ENCODE measurements around the gene ADK.

The ADK gene

GRCh38 chr10:74361678-74362077 is 210.7 kb downstream of the ADK start:
- no peak overlapping the region for H3K4me3 ChIP-seq (replicated peaks in 1 of 2; ENCODE audit: low read depth in 2 of 2, low read length in 2 of 2)
- DNase-seq (ENCODE audit: low read depth in 2 of 2): no peak
- TF ChIP-seq, protein P1, sequence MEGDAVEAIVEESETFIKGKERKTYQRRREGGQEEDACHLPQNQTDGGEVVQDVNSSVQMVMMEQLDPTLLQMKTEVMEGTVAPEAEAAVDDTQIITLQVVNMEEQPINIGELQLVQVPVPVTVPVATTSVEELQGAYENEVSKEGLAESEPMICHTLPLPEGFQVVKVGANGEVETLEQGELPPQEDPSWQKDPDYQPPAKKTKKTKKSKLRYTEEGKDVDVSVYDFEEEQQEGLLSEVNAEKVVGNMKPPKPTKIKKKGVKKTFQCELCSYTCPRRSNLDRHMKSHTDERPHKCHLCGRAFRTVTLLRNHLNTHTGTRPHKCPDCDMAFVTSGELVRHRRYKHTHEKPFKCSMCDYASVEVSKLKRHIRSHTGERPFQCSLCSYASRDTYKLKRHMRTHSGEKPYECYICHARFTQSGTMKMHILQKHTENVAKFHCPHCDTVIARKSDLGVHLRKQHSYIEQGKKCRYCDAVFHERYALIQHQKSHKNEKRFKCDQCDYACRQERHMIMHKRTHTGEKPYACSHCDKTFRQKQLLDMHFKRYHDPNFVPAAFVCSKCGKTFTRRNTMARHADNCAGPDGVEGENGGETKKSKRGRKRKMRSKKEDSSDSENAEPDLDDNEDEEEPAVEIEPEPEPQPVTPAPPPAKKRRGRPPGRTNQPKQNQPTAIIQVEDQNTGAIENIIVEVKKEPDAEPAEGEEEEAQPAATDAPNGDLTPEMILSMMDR (IDR thresholded peaks at IDR 0.05; ENCODE audit: low read depth, low read length): no peak

- TF ChIP-seq, protein P1 (IDR thresholded peaks at IDR 0.05; ENCODE audit: low read depth, low read length): no peak
- no peak overlapping the region for H3K4me3 ChIP-seq (replicated peaks in 1 of 2; ENCODE audit: low read depth in 2 of 2, low read length in 2 of 2)
- DNase-seq (ENCODE audit: low read depth in 2 of 2): no peak
Observed at GRCh38 chr10:74363727-74364126, 212.7 kb downstream of the ADK start.

DNA sequence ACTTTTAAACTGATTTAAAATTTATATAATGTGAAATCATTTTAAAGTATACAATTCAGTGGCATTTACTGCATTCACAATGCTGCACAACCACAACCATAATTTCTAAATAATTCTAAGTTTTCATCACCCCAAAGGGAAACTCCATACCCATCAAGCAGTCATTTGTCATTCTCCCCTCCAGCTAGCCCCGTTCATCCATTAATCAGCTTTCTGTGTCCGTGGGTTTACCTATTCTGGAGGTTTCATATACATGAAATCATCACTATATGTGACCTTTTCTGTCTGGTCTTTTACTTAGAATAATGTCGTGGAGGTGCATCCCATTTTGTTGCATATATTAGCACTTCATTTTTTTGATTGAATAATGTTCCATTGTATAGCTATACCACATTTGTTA is 214.1 kb downstream of the ADK start:
- DNase-seq (ENCODE audit: low read depth in 2 of 2): no peak
- TF ChIP-seq, protein P1 (IDR thresholded peaks at IDR 0.05; ENCODE audit: low read depth, low read length): no peak
- no peak overlapping the region for H3K4me3 ChIP-seq (replicated peaks in 1 of 2; ENCODE audit: low read depth in 2 of 2, low read length in 2 of 2)

GRCh38 chr10:74371696-74372095 is 220.7 kb downstream of the ADK start:
- TF ChIP-seq, protein P1 (IDR thresholded peaks at IDR 0.05; ENCODE audit: low read depth, low read length): no peak
- DNase-seq (ENCODE audit: low read depth in 2 of 2): peak; percentile 8 to 60
- no peak overlapping the region for H3K4me3 ChIP-seq (replicated peaks in 1 of 2; ENCODE audit: low read depth in 2 of 2, low read length in 2 of 2)

DNA sequence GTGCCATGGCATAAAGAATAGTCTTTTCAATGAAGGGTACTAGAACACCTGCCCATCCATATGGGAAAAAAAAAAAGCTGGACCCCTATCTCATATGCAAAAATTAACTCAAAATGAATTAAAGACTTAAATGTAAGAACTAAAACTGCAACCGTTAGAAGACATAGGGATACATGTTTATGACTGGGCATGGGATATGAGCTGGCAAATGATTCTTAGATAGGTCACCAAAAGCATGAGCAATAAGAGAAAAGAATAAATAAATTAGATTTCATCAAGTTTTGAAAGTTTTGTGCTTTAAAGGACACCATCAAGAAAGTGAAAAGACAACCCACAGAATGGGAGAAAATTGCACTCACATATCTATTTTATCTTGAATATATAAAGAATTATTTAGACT is 222.0 kb downstream of the ADK start:
- DNase-seq (ENCODE audit: low read depth in 2 of 2): peak in 1 of 2 donors; percentile 22
- H3K4me3 ChIP-seq (replicated peaks in 1 of 2; ENCODE audit: low read depth in 2 of 2, low read length in 2 of 2): no peak overlapping the region
- TF ChIP-seq, protein P1 (IDR thresholded peaks at IDR 0.05; ENCODE audit: low read depth, low read length): no peak

GRCh38 chr10:74377476-74377875 is 226.5 kb downstream of the ADK start:
- no peak overlapping the region for H3K4me3 ChIP-seq (replicated peaks in 1 of 2; ENCODE audit: low read depth in 2 of 2, low read length in 2 of 2)
- peak in 1 of 2 donors; percentile 9 for DNase-seq (ENCODE audit: low read depth in 2 of 2)
- TF ChIP-seq, protein P1 (IDR thresholded peaks at IDR 0.05; ENCODE audit: low read depth, low read length): no peak

- no peak for DNase-seq (ENCODE audit: low read depth in 2 of 2)
- H3K4me3 ChIP-seq (replicated peaks in 1 of 2; ENCODE audit: low read depth in 2 of 2, low read length in 2 of 2): no peak overlapping the region
- TF ChIP-seq, protein P1 (IDR thresholded peaks at IDR 0.05; ENCODE audit: low read depth, low read length): no peak
Observed at GRCh38 chr10:74379474-74379873, 228.5 kb downstream of the ADK start.
